Fibroblast of villous mesenchyme (primary cell): ENCODE results near the gene IGDCC3. TPM values are rescaled to one million over a fixed set of nuclear protein-coding genes. Genes with fewer than 3 reads are reported as not detected.

Experiments used
- DNase-seq: peaks from one replicate; pipeline ENCODE4 v3.0.0-alpha.2; 2010; ENCODE audit warnings: low read depth
- H3K4me3 ChIP-seq: 2 replicates; pipeline ENCODE4 v1.5.1; 2011; ENCODE audit warnings: low read depth, mild to moderate bottlenecking, low read length
- total RNA-seq: library from RNA; depleted of rRNA; stranded (reverse); fragments of >200 nt; gene quantifications from 2 replicates; pipeline ENCODE4 v1.2.3, GENCODE V29; 2012
- TF ChIP-seq, protein P1 (sequence below): IDR thresholded peaks from 2 replicates; pipeline ENCODE4 v1.5.1; 2012; ENCODE audit warnings: low read depth, mild to moderate bottlenecking, low read length; ENCODE audit not compliant: insufficient read depth

Gene IGDCC3
- total RNA-seq, 1 donor, result under 0.01 TPM

DNA sequence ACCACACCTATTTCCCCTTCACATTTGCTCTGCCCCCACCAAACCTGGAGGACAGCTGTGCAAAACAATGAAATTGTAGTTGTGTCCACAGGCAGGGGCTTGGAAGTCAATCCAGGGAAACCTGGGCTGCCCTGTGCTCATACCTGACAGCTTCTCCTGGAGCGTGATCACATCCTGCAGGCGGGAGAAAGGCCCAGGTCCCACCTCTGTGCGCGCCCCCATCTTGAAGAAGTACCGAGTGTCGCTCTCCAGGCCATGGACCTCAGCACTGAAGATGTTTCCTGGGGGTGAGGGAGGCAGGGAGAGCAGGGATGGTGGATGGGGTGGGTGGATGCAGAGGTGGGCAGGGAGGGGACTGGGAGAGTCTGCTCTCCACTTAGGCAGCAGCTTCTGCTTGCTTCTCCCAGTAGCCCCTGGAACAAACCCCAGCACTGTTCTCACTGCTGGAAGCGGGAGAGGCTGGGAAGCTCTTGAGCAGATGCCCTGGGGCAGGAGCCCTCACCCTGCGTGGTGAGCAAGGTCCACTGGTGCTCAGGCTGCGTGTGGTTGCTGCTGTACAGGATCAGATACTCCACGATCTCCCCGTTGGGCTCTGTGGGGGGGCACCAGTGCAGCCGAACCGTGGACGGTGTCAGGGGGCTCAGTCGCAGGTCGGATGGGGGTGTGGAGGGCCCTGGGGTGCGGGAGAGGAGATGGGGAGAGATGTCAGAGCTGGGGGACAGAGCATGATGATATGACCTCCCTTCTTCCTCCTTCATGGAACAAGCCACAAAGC is 10.7 kb upstream of the IGDCC3 start:
- TF ChIP-seq, protein P1, sequence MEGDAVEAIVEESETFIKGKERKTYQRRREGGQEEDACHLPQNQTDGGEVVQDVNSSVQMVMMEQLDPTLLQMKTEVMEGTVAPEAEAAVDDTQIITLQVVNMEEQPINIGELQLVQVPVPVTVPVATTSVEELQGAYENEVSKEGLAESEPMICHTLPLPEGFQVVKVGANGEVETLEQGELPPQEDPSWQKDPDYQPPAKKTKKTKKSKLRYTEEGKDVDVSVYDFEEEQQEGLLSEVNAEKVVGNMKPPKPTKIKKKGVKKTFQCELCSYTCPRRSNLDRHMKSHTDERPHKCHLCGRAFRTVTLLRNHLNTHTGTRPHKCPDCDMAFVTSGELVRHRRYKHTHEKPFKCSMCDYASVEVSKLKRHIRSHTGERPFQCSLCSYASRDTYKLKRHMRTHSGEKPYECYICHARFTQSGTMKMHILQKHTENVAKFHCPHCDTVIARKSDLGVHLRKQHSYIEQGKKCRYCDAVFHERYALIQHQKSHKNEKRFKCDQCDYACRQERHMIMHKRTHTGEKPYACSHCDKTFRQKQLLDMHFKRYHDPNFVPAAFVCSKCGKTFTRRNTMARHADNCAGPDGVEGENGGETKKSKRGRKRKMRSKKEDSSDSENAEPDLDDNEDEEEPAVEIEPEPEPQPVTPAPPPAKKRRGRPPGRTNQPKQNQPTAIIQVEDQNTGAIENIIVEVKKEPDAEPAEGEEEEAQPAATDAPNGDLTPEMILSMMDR, result no peak
- DNase-seq, result no peak
- no peak overlapping the region for H3K4me3 ChIP-seq

DNA sequence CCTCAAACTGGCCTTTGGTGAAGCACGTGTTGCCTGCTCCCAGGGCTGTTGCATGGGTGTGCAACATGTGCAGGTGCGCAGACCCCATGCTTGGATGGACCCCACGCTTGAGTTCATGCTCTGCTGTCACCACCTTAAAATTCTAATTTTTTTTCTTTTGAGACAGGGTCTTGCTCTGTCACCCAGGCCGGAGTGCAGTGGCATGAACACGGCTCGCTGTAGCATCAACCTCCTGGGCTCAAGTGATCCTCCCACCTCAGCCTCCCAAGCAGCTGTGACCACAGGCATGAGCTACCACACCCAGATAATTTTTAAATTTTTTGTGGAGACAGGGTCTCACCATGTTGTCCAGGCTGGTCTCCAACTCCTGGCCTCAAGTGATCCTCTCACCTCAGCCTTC is 9.1 kb upstream of the IGDCC3 start:
- no peak overlapping the region for H3K4me3 ChIP-seq
- TF ChIP-seq, protein P1, result no peak

DNA sequence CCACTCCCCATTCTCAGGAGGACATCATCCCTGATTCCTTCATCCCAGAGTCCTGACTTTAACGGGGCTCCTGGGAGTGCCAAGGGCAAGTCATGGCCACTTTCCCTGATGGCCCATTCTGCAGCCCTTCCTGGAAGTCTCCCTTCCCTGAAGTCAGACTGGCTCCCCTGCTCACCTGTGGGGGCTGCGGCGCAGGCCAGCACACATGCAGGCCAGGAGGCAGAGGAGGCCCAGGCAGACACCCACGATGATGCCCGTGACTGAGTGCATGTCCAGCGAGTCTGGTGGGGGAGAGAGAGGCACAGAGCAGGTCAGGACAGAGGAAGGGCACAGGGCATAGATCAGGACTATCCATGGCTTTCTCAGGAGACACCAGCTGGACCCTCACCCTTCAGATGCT is 8.6 kb upstream of the IGDCC3 start:
- no peak overlapping the region for H3K4me3 ChIP-seq
- TF ChIP-seq, protein P1, result no peak
- no peak for DNase-seq

More for the DNA sequence above, 9.1 kb upstream of the IGDCC3 start:
- no peak for DNase-seq

DNA sequence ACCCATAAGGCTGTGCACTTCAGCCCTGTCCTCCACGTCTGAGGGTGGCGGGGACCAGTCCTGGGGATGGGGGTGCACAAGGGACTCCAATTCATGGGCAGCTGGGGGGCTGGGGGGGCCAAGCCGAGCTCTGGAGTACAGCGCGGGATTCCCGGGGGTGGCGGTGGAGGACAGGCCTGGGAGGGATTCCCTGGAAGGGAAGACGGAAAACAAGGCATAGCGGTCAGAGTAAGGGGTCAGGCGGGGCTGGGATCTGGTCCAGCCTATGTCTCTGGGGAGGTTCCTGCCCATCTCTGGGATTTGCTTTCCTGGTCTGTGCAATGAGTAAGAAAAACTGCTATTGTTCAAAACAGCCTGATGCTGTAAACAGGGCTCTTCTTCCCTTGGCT is 8.1 kb upstream of the IGDCC3 start:
- peak; percentile 46 for DNase-seq
- H3K4me3 ChIP-seq, result no peak overlapping the region
- TF ChIP-seq, protein P1, result no peak

DNA sequence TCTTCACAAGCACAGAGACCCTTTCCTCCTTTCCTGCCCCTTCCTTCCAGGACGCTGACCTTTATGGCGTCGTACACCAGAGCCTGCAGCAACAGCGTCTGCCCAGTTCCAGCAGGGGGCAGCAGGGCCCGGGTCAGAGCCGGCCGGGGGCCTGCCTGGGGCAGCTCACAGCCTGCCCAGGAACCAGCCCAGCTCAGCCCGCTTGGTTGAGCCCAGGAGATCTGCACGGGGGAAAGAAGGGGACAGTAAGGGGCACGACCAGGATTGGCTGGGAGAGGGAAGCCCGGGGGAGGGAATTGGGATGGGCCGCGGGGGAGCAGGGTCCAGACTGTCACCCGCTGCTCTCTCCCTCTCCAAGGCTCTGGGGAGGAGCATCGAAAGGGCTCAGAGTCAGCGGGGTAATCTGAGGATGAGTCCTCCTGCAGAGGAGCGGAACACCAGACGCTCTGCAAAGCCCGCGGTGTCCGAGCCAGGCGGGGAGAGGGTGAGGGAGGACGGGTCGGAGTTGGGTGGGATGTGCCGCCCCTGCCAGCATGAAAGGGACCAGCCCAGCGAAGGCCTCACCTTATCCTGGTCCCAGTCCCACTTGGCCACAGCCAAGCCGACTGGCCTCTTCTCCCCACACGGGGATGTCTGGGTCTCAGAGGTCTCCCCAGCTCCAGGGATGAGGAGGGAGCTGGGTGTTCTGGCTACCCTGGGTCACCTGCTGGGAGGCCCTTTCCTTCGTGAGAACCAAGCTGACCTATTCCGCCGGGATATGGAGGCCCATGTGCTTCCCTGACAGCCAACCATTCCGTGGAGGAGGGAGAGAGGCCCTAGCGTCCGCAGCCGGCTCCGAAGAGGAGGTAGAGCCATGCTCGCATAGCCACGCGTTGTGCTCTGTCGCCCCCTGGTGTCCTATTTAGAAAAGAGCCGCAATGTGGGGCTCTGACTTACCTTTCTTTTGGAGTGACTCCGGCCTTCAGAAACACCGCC is 7.4 kb upstream of the IGDCC3 start:
- no peak overlapping the region for H3K4me3 ChIP-seq
- TF ChIP-seq, protein P1, result peak; percentile 81
- peak; percentile 81 for DNase-seq

DNA sequence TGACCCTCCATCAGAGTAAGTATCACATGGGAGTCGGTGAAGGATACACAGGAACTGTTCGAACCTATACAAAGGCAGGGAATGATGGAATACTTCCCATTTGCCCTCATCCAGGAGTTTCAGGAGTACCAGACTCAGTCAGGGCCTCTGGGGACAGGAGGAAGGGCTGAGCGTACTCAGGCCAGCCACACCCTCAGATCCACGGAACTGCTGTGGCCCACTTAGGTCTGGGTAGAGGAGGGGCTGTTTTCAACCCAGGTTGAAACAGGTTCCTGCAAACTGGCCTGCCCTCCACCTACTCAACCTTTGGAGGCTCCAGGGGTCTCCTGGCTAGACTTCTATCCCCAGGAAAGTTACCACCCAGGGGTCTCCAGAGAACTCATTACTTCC is 6.7 kb upstream of the IGDCC3 start:
- TF ChIP-seq, protein P1, result no peak
- H3K4me3 ChIP-seq, result no peak overlapping the region

More for the DNA sequence above, 6.7 kb upstream of the IGDCC3 start:
- DNase-seq, result no peak
